ENCODE data around the gene ABO.

GRCh38 chr9:133307301-133307700, 32.3 kb upstream of the ABO start:
- no peak for TF ChIP-seq POLR2A (IDR thresholded peaks at IDR 0.05)
- no peak for TF ChIP-seq CTCF (IDR thresholded peaks at IDR 0.05)
